ENCODE results near the gene MAEL.

MAEL gene

GRCh38 chr1:167056529-167057231 is 67.6 kb downstream of the MAEL start:
- DNase-seq (ENCODE audit: low read depth): no peak

DNA sequence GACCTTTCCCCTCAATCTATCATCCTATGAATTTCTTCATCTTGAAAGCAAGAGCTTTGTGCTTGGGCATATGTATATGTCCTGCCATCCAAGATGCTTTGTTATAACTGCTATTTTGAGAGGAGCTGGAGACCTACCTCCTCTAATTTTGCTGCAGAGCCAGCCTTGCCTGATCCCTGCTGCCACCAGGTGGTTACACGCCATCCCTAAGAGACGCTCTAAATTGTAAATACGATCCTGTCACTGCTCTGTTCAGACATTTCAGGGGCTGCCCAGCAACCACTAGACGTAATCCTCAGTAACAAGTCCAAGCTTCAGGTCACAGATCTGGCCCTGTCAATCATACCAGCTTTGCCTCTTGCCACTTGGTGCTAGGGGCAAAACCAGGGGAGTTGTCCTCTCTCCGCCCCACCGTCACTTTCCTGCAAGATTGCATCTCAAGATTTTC is 68.2 kb downstream of the MAEL start:
- no peak for DNase-seq (ENCODE audit: low read depth)

GRCh38 chr1:167059045-167059808 is 70.1 kb downstream of the MAEL start:
- peak; percentile 60 for DNase-seq (ENCODE audit: low read depth)

- DNase-seq (ENCODE audit: low read depth): no peak
Measured at GRCh38 chr1:167059809-167060107, 70.7 kb downstream of the MAEL start.

DNA sequence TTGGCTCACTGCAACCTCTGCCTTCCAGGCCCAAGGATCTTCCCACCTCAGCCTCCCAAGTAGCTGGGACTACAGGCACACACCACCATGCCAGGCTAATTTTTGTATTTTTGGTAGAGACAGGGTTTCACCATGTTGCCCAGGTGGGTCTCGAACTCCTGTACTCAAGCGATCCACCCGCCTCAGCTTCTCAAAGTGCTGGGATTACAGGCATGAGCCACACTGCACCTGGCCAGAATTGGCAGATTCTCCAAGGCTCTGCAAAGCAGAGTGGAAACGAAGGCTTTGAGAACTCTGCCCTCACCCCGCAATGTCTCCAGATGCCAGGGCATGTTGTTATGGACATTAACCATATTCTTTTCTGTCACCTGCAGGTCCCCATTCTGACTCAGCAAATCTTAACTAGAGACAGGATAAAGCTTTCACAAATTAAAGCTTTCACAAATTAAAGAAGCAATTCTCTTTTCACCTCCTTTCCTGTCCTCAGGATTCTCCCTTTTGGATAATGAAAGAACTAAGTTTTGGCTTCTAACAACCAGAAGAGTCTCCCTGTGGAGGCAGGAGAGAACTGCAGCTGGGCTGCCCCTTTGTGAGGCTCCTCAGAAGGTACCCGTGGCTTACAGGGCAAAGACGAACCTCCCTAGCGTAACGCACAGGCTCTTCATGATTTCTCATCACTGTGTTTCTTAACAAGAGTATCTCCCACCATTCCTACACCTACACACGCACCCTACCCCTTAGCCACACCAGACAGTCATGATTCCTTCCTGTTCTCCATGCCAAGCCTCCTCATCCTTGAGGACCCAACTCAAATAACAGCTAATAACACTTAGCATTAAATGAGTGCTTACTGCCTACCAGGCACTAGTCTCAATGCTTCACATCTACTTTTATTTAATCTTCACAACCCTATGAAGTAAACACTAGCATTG is 71.3 kb downstream of the MAEL start:
- no peak for DNase-seq (ENCODE audit: low read depth)

DNA sequence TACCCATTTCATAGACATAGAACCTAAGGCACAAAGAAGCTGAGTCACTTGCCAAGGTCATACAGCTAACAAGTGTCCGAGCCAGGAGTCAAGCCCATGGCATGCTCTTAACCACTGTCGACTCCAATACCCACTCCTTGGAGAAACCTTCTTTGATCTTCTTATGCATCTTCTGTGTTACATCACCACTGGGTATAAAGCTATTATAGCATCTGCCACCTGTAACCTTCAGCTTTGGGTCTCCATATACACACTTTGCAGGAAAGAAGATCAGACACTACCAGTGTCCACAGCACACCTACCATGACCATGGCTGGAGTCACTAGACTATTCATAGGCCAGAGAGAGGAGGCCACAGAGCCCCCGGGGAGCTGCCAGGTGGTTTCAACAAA is 72.0 kb downstream of the MAEL start:
- DNase-seq (ENCODE audit: low read depth): no peak

GRCh38 chr1:167064621-167065020 is 75.5 kb downstream of the MAEL start:
- no peak for DNase-seq (ENCODE audit: low read depth)

DNA sequence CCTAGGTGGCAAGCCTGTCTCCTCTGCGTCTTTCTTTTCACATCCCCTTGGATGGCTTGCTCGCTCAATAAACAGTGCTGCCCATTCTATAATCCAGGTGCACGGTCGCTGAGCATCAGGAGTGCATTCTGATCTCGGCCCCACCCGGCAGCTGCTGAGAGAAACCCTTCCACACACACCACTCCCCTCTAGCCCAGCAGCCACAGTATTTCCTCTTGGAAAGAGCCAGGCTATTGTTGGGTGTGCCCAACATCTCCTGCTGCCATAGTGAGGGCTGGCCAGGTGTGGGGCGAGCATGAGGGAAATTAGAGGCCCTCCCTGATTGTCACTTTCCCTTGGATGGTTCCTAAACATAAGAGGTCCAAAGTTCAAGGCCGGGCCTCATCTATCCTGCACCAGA is 76.4 kb downstream of the MAEL start:
- no peak for DNase-seq (ENCODE audit: low read depth)

DNA sequence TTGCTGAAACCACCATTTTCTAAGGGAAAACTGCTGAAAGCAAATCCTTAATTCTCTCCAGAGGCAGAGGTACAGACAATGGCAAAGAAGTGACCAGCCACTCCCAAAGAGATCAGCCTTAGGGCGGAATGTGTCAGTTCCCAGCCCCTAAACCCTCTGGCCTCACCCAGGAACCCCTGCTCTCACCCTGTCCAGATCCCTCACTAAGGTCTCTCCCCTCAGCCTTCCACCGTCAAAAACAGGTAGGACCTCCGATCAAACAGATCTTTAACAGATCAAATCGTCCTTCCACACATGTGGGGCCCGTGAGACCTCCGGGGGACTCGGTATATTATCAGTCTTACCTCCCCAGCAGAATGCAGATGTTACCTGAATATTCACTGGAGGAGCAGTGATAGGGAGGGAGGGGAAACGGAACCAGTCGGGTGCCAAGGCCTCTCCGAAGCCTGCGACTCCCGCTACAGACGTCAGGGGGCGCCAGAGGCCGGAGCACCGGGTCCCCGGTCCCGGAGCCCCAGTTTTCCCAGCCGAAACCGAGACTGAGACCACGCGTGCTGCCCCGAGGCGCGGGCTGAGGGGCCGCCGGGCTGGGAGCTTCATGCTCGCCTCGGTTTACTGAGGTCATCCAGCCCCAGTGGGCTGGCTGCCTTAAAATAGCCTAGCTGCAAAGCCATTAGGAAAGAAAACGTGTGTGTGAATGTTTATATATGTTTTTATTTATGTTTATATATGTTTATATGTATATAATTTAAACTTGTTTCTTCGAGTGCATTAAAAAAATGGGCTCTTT is 77.4 kb downstream of the MAEL start:
- peak; percentile 78 for DNase-seq (ENCODE audit: low read depth)

DNA sequence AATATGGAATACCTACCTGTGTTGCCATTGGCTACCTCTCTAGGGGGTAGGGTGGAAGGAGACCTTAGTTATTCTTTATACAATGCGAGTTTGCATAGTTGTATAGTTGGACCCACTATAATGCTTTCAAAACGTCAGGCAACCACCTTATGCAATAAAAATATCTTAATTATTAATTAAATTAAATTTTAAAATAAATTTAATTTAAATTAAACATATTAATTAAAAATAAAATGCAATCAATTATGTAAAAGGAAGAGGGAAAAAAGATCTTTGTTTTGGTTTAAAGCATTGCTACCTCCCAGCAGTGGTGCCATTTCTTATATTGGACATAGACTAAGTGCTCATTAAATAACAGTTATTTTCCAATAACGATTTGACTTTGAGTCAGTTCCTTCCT is 78.8 kb downstream of the MAEL start:
- no peak for DNase-seq (ENCODE audit: low read depth)

DNA sequence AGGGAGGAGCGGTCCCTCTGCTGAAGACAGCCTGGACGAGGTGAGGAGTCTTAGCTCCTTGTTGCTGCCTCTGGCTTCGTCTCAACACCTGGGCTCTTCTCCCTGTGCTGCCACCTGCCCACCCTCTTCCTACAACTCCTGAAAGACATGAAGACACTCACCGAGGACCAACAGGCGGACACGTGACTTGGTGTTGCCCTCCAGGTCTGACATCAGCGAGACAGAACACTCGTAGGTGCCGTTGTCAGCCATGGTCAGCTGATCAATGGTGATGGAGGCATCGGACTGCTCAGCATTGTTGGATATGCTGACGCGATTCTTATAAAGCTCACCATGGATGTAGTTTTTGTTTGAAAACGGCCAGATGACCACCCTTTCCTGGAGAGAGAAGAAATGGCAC is 79.7 kb downstream of the MAEL start:
- no peak for DNase-seq (ENCODE audit: low read depth)

DNA sequence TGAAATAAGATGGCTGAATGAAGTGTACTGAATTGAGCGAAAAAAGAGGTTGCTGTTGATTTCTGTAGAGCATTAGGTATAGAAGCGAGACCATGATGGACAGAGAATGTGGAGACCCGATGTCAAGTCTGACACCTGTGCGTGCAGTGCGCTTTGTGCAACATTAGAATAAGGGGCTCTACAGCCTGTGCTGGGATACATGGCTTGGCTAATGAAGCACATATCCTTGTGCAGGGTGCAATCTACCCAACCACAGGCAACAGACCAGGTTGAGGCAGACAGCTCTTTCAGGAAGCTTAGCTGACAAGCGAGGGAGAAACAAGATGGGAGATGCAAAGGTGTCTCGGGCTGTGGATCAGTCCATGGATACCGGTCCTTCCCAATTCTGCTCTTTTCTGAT is 82.2 kb downstream of the MAEL start:
- no peak for DNase-seq (ENCODE audit: low read depth)
